Measurements from ENCODE around the gene LDLRAD2. TPM values are rescaled to one million over a fixed set of nuclear protein-coding genes. Genes with fewer than 3 reads are reported as not detected.
"Not testable (repeated sequence)": the region's sequence is repeated elsewhere in the genome, so short reads cannot be mapped to it uniquely, and the experiment has no call there.

Gene LDLRAD2
- total RNA-seq, 6 experiments from 2014 or later = 0.14 TPM; not detected in 5

DNA sequence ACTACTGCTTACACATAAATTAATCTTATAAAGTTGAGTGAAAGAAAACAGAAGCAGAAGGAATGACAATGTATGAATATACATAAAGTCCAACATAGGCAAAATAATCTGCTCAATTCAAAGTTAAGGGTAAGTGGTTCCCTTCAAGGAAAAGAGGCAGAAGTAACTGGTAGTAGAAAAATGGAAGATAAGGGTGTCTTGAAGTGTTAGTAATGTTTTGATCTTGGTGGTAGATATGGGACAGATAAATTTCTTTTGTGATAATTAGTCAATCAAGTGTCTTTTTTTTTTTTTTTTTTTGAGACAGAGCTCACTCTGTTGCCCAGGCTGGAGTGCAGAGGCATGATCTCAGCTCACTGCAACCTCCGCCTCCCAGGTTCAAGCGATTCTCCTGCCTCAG lies 41.9 kb upstream of the LDLRAD2 start:
- Mint-ChIP-seq H3K36me3 (ENCODE audit: low read depth) (peaks cover 11% of the 10 kb centered on the region), H3K4me1 (ENCODE audit: low read depth) (peaks cover 19% of the 10 kb centered on the region), H3K27ac (no peak overlapping the region), H3K27me3 (ENCODE audit: insufficient read depth) (peaks cover 2% of the 10 kb centered on the region; the same call in 1 of the 2 replicates), H3K4me3 (no peak overlapping the region), H3K9me3 (no peaks in the 10 kb centered on the region)
- TF ChIP-seq CTCF (IDR thresholded peaks at IDR 0.05) = no peak
- no peak for DNase-seq

GRCh38 chr1:21770602-21771001 lies 41.5 kb upstream of the LDLRAD2 start:
- H3K9me3 Mint-ChIP-seq; H3K4me3 Mint-ChIP-seq; H3K27ac Mint-ChIP-seq; DNase-seq; H3K27me3 Mint-ChIP-seq (ENCODE audit: insufficient read depth): not testable (repeated sequence)
- peaks cover 11% of the 10 kb centered on the region for H3K36me3 Mint-ChIP-seq (ENCODE audit: low read depth)
- peaks cover 17% of the 10 kb centered on the region for H3K4me1 Mint-ChIP-seq (ENCODE audit: low read depth)

DNA sequence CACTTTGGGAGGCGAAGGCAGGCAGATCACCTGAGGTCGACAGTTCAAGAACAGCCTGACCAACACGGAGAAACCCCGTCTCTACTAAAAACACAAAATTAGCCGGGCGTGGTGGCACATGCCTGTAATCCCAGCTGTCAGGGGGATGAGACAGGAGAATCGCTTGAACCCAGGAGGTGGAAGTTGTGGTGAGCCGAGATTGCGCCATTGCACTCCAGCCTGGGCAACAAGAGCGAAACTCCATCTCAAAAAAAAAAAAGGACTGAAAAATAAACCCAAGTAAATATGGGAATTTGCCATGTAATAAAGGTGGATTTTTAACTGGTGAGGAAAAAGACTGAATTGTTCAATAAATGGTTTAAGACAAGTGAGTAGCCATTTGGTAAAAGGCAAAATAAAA lies 40.4 kb upstream of the LDLRAD2 start:
- not testable (repeated sequence) for DNase-seq; H3K27me3 Mint-ChIP-seq (ENCODE audit: insufficient read depth); H3K9me3 Mint-ChIP-seq; H3K27ac Mint-ChIP-seq; H3K4me3 Mint-ChIP-seq
- Mint-ChIP-seq H3K36me3 (ENCODE audit: low read depth) (peaks cover 11% of the 10 kb centered on the region), H3K4me1 (ENCODE audit: low read depth) (peaks cover 17% of the 10 kb centered on the region)

- DNase-seq = no peak
- H3K36me3 Mint-ChIP-seq (ENCODE audit: low read depth) = peaks cover 20% of the 10 kb centered on the region
- no peak for TF ChIP-seq CTCF (IDR thresholded peaks at IDR 0.05)
Measured at GRCh38 chr1:21773585-21773984, 38.5 kb upstream of the LDLRAD2 start.

DNA sequence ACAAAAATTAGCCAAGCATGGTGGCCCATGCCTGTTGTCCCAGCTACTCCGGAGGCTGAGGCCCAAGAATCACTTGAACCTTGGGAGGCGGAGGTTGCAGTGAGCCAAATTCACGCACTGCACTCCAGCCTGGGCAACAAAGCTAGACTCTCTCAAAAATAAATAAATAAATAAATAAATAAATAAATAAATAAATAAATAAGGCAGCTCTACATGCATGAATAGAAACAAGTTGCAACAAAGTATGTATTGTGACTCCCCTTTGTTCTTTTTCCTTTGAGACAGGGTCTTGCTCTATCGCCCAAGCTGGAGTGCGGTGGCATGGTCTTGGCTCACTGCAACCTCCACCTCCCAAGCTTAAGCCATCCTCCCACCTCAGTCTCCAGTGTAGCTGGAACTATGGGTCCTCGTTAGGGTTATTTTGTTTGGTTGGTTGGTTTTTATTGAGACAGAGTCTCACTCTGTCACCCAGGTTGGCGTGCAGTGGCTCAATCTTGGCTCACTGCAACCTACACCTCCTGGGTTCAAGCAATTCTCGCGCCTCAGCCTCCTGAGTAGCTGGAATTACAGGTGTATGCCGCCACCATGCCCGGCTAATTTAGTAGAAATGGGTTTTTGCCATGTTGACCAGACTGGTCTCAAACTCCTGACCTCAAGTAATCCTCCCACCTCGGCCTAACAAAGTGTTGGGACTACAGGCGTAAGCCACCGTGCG lies 37.1 kb upstream of the LDLRAD2 start:
- DNase-seq = no peak
- no peaks in the 10 kb centered on the region; the same call in none of the 2 replicates for H3K9me3 Mint-ChIP-seq
- no peaks in the 10 kb centered on the region for H3K27me3 Mint-ChIP-seq (ENCODE audit: insufficient read depth)
- H3K27ac Mint-ChIP-seq = no peak overlapping the region
- H3K36me3 Mint-ChIP-seq (ENCODE audit: low read depth) = peaks cover 20% of the 10 kb centered on the region; the same call in 1 of the 2 replicates
- peaks cover 21% of the 10 kb centered on the region for H3K4me1 Mint-ChIP-seq (ENCODE audit: low read depth)
- no peak for TF ChIP-seq CTCF (IDR thresholded peaks at IDR 0.05)
- H3K4me3 Mint-ChIP-seq = no peak overlapping the region

More at GRCh38 chr1:21773585-21773984, 38.5 kb upstream of the LDLRAD2 start:
- H3K9me3 Mint-ChIP-seq = no peaks in the 10 kb centered on the region; the same call in 1 of the 2 replicates
- H3K27me3 Mint-ChIP-seq (ENCODE audit: insufficient read depth) = no peaks in the 10 kb centered on the region
- no peak overlapping the region for H3K27ac Mint-ChIP-seq
- H3K4me1 Mint-ChIP-seq (ENCODE audit: low read depth) = peaks cover 20% of the 10 kb centered on the region
- no peak overlapping the region for H3K4me3 Mint-ChIP-seq

DNA sequence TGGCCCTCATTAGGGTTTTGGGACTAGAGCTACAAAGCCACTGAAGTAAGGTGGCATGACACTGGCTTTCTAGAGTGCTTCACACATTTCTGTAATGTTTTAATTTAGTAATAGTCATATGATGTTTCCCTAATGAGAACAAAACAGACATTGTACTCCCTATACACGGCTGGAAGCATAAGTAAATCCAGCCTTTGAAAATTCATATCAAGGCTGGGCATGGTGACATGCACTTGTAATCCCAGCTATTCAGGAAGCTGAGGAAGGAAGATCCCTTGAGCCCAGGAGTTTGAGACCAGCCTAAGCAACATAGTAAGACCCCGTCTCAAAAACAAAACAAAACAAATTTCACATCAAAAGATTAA lies 36.5 kb upstream of the LDLRAD2 start:
- Mint-ChIP-seq H3K4me1 (ENCODE audit: low read depth) (peaks cover 27% of the 10 kb centered on the region), H3K9me3 (no peaks in the 10 kb centered on the region; the same call in none of the 2 replicates), H3K27me3 (ENCODE audit: insufficient read depth) (no peaks in the 10 kb centered on the region), H3K36me3 (ENCODE audit: low read depth) (peaks cover 21% of the 10 kb centered on the region; the same call in 1 of the 2 replicates), H3K4me3 (no peak overlapping the region), H3K27ac (no peak overlapping the region)
- TF ChIP-seq CTCF (IDR thresholded peaks at IDR 0.05) = no peak
- DNase-seq = no peak

Measured in HFFc6 (cell line).